SU-DHL-6 (cell line): ENCODE results near the gene AVEN.

Experiments
- EZH2phosphoT487 ChIP-seq: fragments of 200-600 bp; sonication (generic), shearing (Covaris generic); conservative IDR thresholded peaks from 2 replicates; pipeline ENCODE4 v1.6.1; 2018; ENCODE audit warnings: mild to moderate bottlenecking, antibody characterized with exemption, low read length, moderate library complexity, mixed read lengths
- TF ChIP-seq, protein P1 (sequence below): fragments of 200-600 bp; sonication (generic); IDR thresholded peaks from one replicate; pipeline ENCODE4 v1.5.1; 2017; ENCODE audit warnings: antibody characterized with exemption, mild to moderate bottlenecking, low read length, moderate library complexity; ENCODE audit not compliant: insufficient read depth, poor library complexity, severe bottlenecking

DNA sequence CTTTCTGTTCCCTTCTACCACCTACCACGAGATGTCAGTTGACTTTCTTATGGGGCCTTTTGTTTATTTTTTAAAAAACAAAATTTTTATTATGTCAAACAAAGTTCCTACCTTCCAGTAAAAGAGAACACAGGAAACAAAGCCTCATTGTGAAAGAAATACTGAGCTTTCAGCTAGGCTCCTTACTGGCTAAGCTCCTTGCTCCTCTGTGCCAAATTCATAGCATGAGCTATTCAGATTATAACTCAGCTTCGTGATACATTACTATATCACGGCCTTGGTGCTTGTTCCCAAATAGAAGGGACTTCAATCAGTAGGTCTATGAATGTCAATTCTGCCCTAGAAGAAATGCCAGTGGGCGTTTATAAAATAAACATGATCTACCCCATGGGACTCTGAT is 216.5 kb downstream of the AVEN start:
- TF ChIP-seq, protein P1, sequence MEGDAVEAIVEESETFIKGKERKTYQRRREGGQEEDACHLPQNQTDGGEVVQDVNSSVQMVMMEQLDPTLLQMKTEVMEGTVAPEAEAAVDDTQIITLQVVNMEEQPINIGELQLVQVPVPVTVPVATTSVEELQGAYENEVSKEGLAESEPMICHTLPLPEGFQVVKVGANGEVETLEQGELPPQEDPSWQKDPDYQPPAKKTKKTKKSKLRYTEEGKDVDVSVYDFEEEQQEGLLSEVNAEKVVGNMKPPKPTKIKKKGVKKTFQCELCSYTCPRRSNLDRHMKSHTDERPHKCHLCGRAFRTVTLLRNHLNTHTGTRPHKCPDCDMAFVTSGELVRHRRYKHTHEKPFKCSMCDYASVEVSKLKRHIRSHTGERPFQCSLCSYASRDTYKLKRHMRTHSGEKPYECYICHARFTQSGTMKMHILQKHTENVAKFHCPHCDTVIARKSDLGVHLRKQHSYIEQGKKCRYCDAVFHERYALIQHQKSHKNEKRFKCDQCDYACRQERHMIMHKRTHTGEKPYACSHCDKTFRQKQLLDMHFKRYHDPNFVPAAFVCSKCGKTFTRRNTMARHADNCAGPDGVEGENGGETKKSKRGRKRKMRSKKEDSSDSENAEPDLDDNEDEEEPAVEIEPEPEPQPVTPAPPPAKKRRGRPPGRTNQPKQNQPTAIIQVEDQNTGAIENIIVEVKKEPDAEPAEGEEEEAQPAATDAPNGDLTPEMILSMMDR: no peak
- TF ChIP-seq EZH2phosphoT487: no peak
